ENCODE measurements around the gene SPSB4. TPM values are rescaled to one million over a fixed set of nuclear protein-coding genes. Genes with fewer than 3 reads are reported as not detected.

SPSB4 gene
- total and polyA plus RNA-seq, 9 of the 15 experiments (the other 6 are each of a cell fraction or from before 2014, with no cell fraction given) = not detected

DNA sequence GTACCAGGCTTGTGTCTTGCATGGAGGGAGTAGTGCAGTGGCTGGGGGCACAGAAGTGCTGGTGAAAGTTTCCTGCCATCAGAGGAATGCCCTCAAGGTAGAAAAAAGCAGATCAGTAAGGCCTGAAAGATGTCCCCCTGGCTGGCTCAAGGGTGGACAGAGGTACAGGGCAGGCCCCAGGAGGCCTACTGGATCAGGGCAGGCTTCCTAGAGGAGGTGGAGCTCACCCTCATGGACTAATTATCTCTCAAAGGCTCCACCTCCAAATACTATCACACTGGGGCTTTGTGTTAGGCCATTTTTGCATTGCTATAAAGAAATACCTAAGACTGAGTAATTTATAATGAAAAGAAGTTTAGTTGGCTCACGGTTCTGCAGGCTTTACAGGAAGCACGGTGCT, 7.8 kb downstream of the SPSB4 start:
- ChIA-PET CTCF (ENCODE audit: low intra/inter-chr PET ratio) (no interaction called here), POLR2A (no interaction called here)
- Histone ChIP-seq H3K9me3 (replicated peaks; ENCODE audit: control insufficient read depth, insufficient read depth, low read depth, low read length) (no peaks in the 10 kb centered on the region), H3K79me2 (ENCODE audit: control insufficient read depth, insufficient read depth, low read length) (no peaks in the 10 kb centered on the region), H4K20me1 (replicated peaks; ENCODE audit: control insufficient read depth, insufficient read depth, low read length) (no peaks in the 10 kb centered on the region), H3K9me1 (ENCODE audit: control insufficient read depth, insufficient read depth, low read length) (no peaks in the 10 kb centered on the region), H3K4me3 (no peak overlapping the region), H3K27me3 (ENCODE audit: control insufficient read depth in 2 of 2, insufficient read depth in 2 of 2, low read length in 2 of 2) (peaks cover 4 to 32% of the 10 kb centered on the region in 2 experiments), H3K4me2 (ENCODE audit: insufficient read depth, low read length) (no peak overlapping the region), H2AFZ (ENCODE audit: low read depth, low read length) (no peak overlapping the region), H3K27ac (ENCODE audit: extremely low read depth, low read depth, low read length) (no peak overlapping the region), H3K4me1 (replicated peaks in 1 of 2; ENCODE audit: control insufficient read depth in 2 of 2, insufficient read depth in 2 of 2, low read length in 2 of 2) (peaks cover 0 to 3% of the 10 kb centered on the region in 2 experiments; a peak in 1 of 5 replicates), H3K36me3 (ENCODE audit: control insufficient read depth, insufficient read depth, low read length) (no peaks in the 10 kb centered on the region), H3K9ac (ENCODE audit: insufficient read depth in 1 of 2, low read depth in 2 of 2, low read length in 2 of 2) (no peak overlapping the region)
- DNase-seq (ENCODE audit: extremely low read depth in 1 of 4, low spot score in 3 of 4) = no peak
- whole genome bisulfite sequencing (ENCODE audit: insufficient coverage, low coverage, missing lambda C conversion rate) = 0% methylated on average over 2 of the region's 2 CpGs
- ATAC-seq = no peak
- no TSS peak for BruUV-seq (replicated peaks)
- intact Hi-C loops (cut with micrococcal nuclease) (no loop called here), in situ Hi-C loops (cut with MboI) (no loop called here)
- FAIRE-seq = no peak
- TF ChIP-seq PTBP1 (IDR thresholded peaks at IDR 0.05; ENCODE audit: low read depth, low read length) (no peak), NCOA6 (IDR thresholded peaks at IDR 0.05) (no peak), FIP1L1 (IDR thresholded peaks at IDR 0.05; ENCODE audit: low read depth, low read length, poor library complexity, severe bottlenecking) (no peak), CTBP1 (IDR thresholded peaks at IDR 0.05; ENCODE audit: borderline replicate concordance) (no peak), HNRNPK (IDR thresholded peaks at IDR 0.05; ENCODE audit: low read depth, low read length, poor library complexity, severe bottlenecking) (no peak), CTCFL (IDR thresholded peaks at IDR 0.05; ENCODE audit: borderline replicate concordance, insufficient read depth, low read depth, low read length, poor library complexity, severe bottlenecking) (no peak), PRDM10 (IDR thresholded peaks at IDR 0.05; ENCODE audit: partially characterized antibody) (no peak), ZNF121 (CRISPR knock-in tag; conservative IDR thresholded peaks at IDR 0.05) (no peak), MAFF (IDR thresholded peaks at IDR 0.05; ENCODE audit: low read length) (no peak), NFXL1 (CRISPR knock-in tag; IDR thresholded peaks at IDR 0.05) (no peak), CEBPB (tag; IDR thresholded peaks at IDR 0.05) (no peak)
- TF ChIP-seq, protein P1, sequence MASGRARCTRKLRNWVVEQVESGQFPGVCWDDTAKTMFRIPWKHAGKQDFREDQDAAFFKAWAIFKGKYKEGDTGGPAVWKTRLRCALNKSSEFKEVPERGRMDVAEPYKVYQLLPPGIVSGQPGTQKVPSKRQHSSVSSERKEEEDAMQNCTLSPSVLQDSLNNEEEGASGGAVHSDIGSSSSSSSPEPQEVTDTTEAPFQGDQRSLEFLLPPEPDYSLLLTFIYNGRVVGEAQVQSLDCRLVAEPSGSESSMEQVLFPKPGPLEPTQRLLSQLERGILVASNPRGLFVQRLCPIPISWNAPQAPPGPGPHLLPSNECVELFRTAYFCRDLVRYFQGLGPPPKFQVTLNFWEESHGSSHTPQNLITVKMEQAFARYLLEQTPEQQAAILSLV (tag; IDR thresholded peaks at IDR 0.05) = no peak
- TF ChIP-seq, protein P2, sequence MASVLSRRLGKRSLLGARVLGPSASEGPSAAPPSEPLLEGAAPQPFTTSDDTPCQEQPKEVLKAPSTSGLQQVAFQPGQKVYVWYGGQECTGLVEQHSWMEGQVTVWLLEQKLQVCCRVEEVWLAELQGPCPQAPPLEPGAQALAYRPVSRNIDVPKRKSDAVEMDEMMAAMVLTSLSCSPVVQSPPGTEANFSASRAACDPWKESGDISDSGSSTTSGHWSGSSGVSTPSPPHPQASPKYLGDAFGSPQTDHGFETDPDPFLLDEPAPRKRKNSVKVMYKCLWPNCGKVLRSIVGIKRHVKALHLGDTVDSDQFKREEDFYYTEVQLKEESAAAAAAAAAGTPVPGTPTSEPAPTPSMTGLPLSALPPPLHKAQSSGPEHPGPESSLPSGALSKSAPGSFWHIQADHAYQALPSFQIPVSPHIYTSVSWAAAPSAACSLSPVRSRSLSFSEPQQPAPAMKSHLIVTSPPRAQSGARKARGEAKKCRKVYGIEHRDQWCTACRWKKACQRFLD (CRISPR knock-in tag; IDR thresholded peaks at IDR 0.05) = no peak
